ENCODE data around the gene KCTD14.
A peak's percentile ranks its signal among the peaks of the same experiment; 100 is the strongest.
"Not testable (repeated sequence)": the region's sequence is repeated elsewhere in the genome, so short reads cannot be mapped to it uniquely, and the experiment has no call there.

KCTD14 gene

GRCh38 chr11:78023426-78023825, 350 bp upstream of the KCTD14 start:
- DNase-seq (ENCODE audit: low read depth in 2 of 2): no peak

- no peak for DNase-seq (ENCODE audit: low read depth in 2 of 2)
Observed at GRCh38 chr11:78021611-78022010, 1.5 kb downstream of the KCTD14 start.

- DNase-seq (ENCODE audit: low read depth in 2 of 2): no peak
Observed at GRCh38 chr11:78020246-78020645, 2.8 kb downstream of the KCTD14 start.

GRCh38 chr11:78019808-78020207, 3.3 kb downstream of the KCTD14 start:
- no peak for DNase-seq (ENCODE audit: low read depth in 2 of 2)

GRCh38 chr11:78015878-78016277, 7.2 kb downstream of the KCTD14 start:
- DNase-seq (ENCODE audit: low read depth in 2 of 2): no peak

- DNase-seq (ENCODE audit: low read depth in 2 of 2): not testable (repeated sequence)
Observed at GRCh38 chr11:78014937-78015520, 8.0 kb downstream of the KCTD14 start.

GRCh38 chr11:78011301-78011700, 11.8 kb downstream of the KCTD14 start:
- DNase-seq (ENCODE audit: low read depth in 2 of 2): no peak

- DNase-seq (ENCODE audit: low read depth in 2 of 2): no peak
Observed at GRCh38 chr11:78010755-78011154, 12.3 kb downstream of the KCTD14 start.

- no peak for DNase-seq (ENCODE audit: low read depth in 2 of 2)
Observed at GRCh38 chr11:78010304-78010703, 12.8 kb downstream of the KCTD14 start.

GRCh38 chr11:78009062-78009461, 14.0 kb downstream of the KCTD14 start:
- DNase-seq (ENCODE audit: low read depth in 2 of 2): no peak

- peak in 1 of 2 donors; percentile 24 for DNase-seq (ENCODE audit: low read depth in 2 of 2)
Observed at GRCh38 chr11:78000193-78000592, 22.9 kb downstream of the KCTD14 start.

GRCh38 chr11:77999446-78000030, 23.5 kb downstream of the KCTD14 start:
- no peak for DNase-seq (ENCODE audit: low read depth in 2 of 2)

GRCh38 chr11:77994434-77995362, 28.4 kb downstream of the KCTD14 start, which contains the start of gene INTS4:
Gene INTS4 (minus strand): TSS chr11:77994668. CDS start chr11:77994643, 25 bp downstream.
- DNase-seq (ENCODE audit: low read depth in 2 of 2): peak; percentile 92 to 93

GRCh38 chr11:77993902-77994301, 29.2 kb downstream of the KCTD14 start:
- DNase-seq (ENCODE audit: low read depth in 2 of 2): no peak

- no peak for DNase-seq (ENCODE audit: low read depth in 2 of 2)
Observed at GRCh38 chr11:77990981-77991380, 32.1 kb downstream of the KCTD14 start.

GRCh38 chr11:77986456-77986855, 36.6 kb downstream of the KCTD14 start:
- not testable (repeated sequence) for DNase-seq (ENCODE audit: low read depth in 2 of 2)

- DNase-seq (ENCODE audit: low read depth in 2 of 2): no peak
Observed at GRCh38 chr11:77981346-77981947, 41.6 kb downstream of the KCTD14 start.

GRCh38 chr11:77968337-77968736, 54.7 kb downstream of the KCTD14 start:
- no peak for DNase-seq (ENCODE audit: low read depth in 2 of 2)

- DNase-seq (ENCODE audit: low read depth in 2 of 2): no peak
Observed at GRCh38 chr11:77967753-77968152, 55.3 kb downstream of the KCTD14 start.

GRCh38 chr11:77967121-77967520, 56.0 kb downstream of the KCTD14 start:
- DNase-seq (ENCODE audit: low read depth in 2 of 2): no peak

- DNase-seq (ENCODE audit: low read depth in 2 of 2): no peak
Observed at GRCh38 chr11:77966338-77966737, 56.7 kb downstream of the KCTD14 start.

Data from activated CD4-positive, alpha-beta T cell treated with anti-CD3 and anti-CD28 coated beads for 24 hours (primary cell).